ENCODE measurements around the gene SLCO2B1. TPM values are rescaled to one million over a fixed set of nuclear protein-coding genes. Genes with fewer than 3 reads are reported as not detected.

The SLCO2B1 gene
- total RNA-seq, 4 donors from 2014 or later: 1.9 to 17.6 (median 5.0) TPM

- H3K9me3 ChIP-seq: no peaks in the 10 kb centered on the region
- intact Hi-C loops (cut with DNase I; ENCODE audit: low total_unique reads): loop anchor here (1.0 to 10.0 kb wide), 3 partner anchors 61 to 281 kb away; no protein-coding TSS in a partner anchor
- H3K4me3 ChIP-seq: no peak overlapping the region
- H3K27ac ChIP-seq: no peak overlapping the region
- DNase-seq (no peak), ATAC-seq (no peak)
- no peaks in the 10 kb centered on the region for H3K36me3 ChIP-seq
- in situ Hi-C loops (cut with MboI; ENCODE audit: low sequenced_read_pairs in 4 of 4): loop anchor here in 1 of 4 donors (5.0 kb wide), 1 partner anchor 58 kb away; no protein-coding TSS in a partner anchor
- TF ChIP-seq POLR2A (IDR thresholded peaks at IDR 0.05) (no peak), CTCF (IDR thresholded peaks at IDR 0.05 in 4 of 5, conservative IDR thresholded peaks at IDR 0.05 in 1 of 5) (no peak)
- no peaks in the 10 kb centered on the region for H3K4me1 ChIP-seq
- no peaks in the 10 kb centered on the region for H3K27me3 ChIP-seq
These were observed 54.7 kb downstream of the SLCO2B1 start for GRCh38 chr11:75205564-75206020.

- intact Hi-C loops (cut with DNase I; ENCODE audit: low total_unique reads): loop anchor here (10.0 kb wide), 1 partner anchor 284 kb away; no protein-coding TSS in a partner anchor
- Histone ChIP-seq H3K4me3 (no peak overlapping the region), H3K9me3 (no peaks in the 10 kb centered on the region), H3K4me1 (no peaks in the 10 kb centered on the region), H3K27me3 (no peaks in the 10 kb centered on the region), H3K27ac (no peak overlapping the region), H3K36me3 (no peaks in the 10 kb centered on the region)
- no peak for TF ChIP-seq CTCF (IDR thresholded peaks at IDR 0.05 in 4 of 5, conservative IDR thresholded peaks at IDR 0.05 in 1 of 5)
- no peak for TF ChIP-seq POLR2A (IDR thresholded peaks at IDR 0.05)
- ATAC-seq (no peak), DNase-seq (no peak)
- in situ Hi-C loops (cut with MboI; ENCODE audit: low sequenced_read_pairs in 4 of 4): loop anchor here in 1 of 4 donors (5.0 kb wide), 1 partner anchor 61 kb away; no protein-coding TSS in a partner anchor
These were observed 57.5 kb downstream of the SLCO2B1 start for GRCh38 chr11:75208446-75208845.

GRCh38 chr11:75212411-75212810, 61.5 kb downstream of the SLCO2B1 start:
- TF ChIP-seq POLR2A (IDR thresholded peaks at IDR 0.05) (no peak), CTCF (IDR thresholded peaks at IDR 0.05 in 4 of 5, conservative IDR thresholded peaks at IDR 0.05 in 1 of 5) (no peak)
- in situ Hi-C loops (cut with MboI; ENCODE audit: low sequenced_read_pairs in 4 of 4): no loop called here

GRCh38 chr11:75214411-75214821, 63.5 kb downstream of the SLCO2B1 start:
- Histone ChIP-seq H3K36me3 (no peaks in the 10 kb centered on the region), H3K4me1 (no peaks in the 10 kb centered on the region), H3K27me3 (no peaks in the 10 kb centered on the region), H3K9me3 (no peaks in the 10 kb centered on the region), H3K27ac (no peak overlapping the region), H3K4me3 (no peak overlapping the region)
- intact Hi-C loops (cut with DNase I; ENCODE audit: low total_unique reads): no loop called here
- in situ Hi-C loops (cut with MboI; ENCODE audit: low sequenced_read_pairs in 4 of 4): no loop called here
- no peak for ATAC-seq
- TF ChIP-seq POLR2A (IDR thresholded peaks at IDR 0.05) (no peak), CTCF (IDR thresholded peaks at IDR 0.05 in 4 of 5, conservative IDR thresholded peaks at IDR 0.05 in 1 of 5) (no peak)
- DNase-seq: no peak

More at GRCh38 chr11:75212411-75212810, 61.5 kb downstream of the SLCO2B1 start:
- Histone ChIP-seq H3K27ac (no peak overlapping the region), H3K36me3 (no peaks in the 10 kb centered on the region), H3K4me1 (no peaks in the 10 kb centered on the region), H3K4me3 (no peak overlapping the region), H3K9me3 (no peaks in the 10 kb centered on the region), H3K27me3 (no peaks in the 10 kb centered on the region)
- ATAC-seq: no peak
- DNase-seq: no peak
- intact Hi-C loops (cut with DNase I; ENCODE audit: low total_unique reads): no loop called here

- no peaks in the 10 kb centered on the region for H3K4me1 ChIP-seq
- H3K9me3 ChIP-seq: no peaks in the 10 kb centered on the region
- H3K27me3 ChIP-seq: no peaks in the 10 kb centered on the region
- no peak overlapping the region for H3K27ac ChIP-seq
- in situ Hi-C loops (cut with MboI; ENCODE audit: low sequenced_read_pairs in 4 of 4): no loop called here
- DNase-seq (no peak), ATAC-seq (no peak)
- TF ChIP-seq POLR2A (IDR thresholded peaks at IDR 0.05) (no peak), CTCF (IDR thresholded peaks at IDR 0.05 in 4 of 5, conservative IDR thresholded peaks at IDR 0.05 in 1 of 5) (no peak)
- no peak overlapping the region for H3K4me3 ChIP-seq
- intact Hi-C loops (cut with DNase I; ENCODE audit: low total_unique reads): no loop called here
- no peaks in the 10 kb centered on the region for H3K36me3 ChIP-seq
These were observed 63.9 kb downstream of the SLCO2B1 start for GRCh38 chr11:75214843-75215242.

Data from gastrocnemius medialis (tissue), 4 donors.